SU-DHL-6 (cell line): ENCODE results near the gene MBD4.

ENCODE experiments used
- H2AFZ ChIP-seq: fragments of 200-600 bp; sonication (generic); 2 replicates; pipeline ENCODE4 v1.6.1; 2014; ENCODE audit warnings: low read depth, mild to moderate bottlenecking, moderate library complexity, mixed read lengths, antibody characterized with exemption, low read length; ENCODE audit not compliant: severe bottlenecking
- H3F3A ChIP-seq: fragments of 200-600 bp; shearing (Covaris generic); 2 replicates; pipeline ENCODE4 v1.6.0; 2016; ENCODE audit warnings: antibody characterized with exemption, mild to moderate bottlenecking; ENCODE audit not compliant: insufficient read depth
- H3K27ac ChIP-seq: fragments of 200-600 bp; sonication (generic); 2 replicates; pipeline ENCODE4 v1.5.1; 2016; ENCODE audit warnings: low read depth, mild to moderate bottlenecking, low read length, moderate library complexity, mixed read lengths
- H3K27me3 ChIP-seq: fragments of 200-600 bp; sonication (generic), shearing (Covaris generic); 2 replicates; pipeline ENCODE4 v1.6.0; 2014; ENCODE audit warnings: mild to moderate bottlenecking, low read length
- H3K36me3 ChIP-seq: fragments of 200-600 bp; sonication (generic); 2 replicates; pipeline ENCODE4 v1.6.1; 2014; ENCODE audit warnings: mild to moderate bottlenecking, low read length, mixed read lengths
- H3K4me2 ChIP-seq: fragments of 300-600, 200-600 bp; shearing (Covaris generic), sonication (generic); 2 replicates; pipeline ENCODE4 v1.6.0; 2014; ENCODE audit warnings: low read length, low read depth, mild to moderate bottlenecking; ENCODE audit not compliant: poor library complexity, severe bottlenecking
- H3K4me3 ChIP-seq: fragments of 200-600 bp; sonication (generic); 2 replicates; pipeline ENCODE4 v1.5.1; 2014; ENCODE audit warnings: antibody characterized with exemption, low read length, mild to moderate bottlenecking, mixed read lengths; ENCODE audit not compliant: insufficient read depth, poor library complexity, severe bottlenecking
- H3K79me2 ChIP-seq: fragments of 200-600 bp; sonication (generic); 2 replicates; pipeline ENCODE4 v1.6.1; 2014; ENCODE audit warnings: mild to moderate bottlenecking, low read length, moderate library complexity; ENCODE audit not compliant: insufficient read depth
- H3K9ac ChIP-seq: fragments of 200-600 bp; sonication (generic); 2 replicates; pipeline ENCODE4 v1.7.0; 2014; ENCODE audit warnings: mild to moderate bottlenecking, low read length
- H3K9me2 ChIP-seq: fragments of 200-600 bp; sonication (generic); replicated peaks from 2 replicates; pipeline ENCODE4 v1.6.1; 2014; ENCODE audit warnings: low read length; ENCODE audit not compliant: insufficient read depth
- H3K9me3 ChIP-seq: fragments of 200-600 bp; sonication (generic); 2 replicates; pipeline ENCODE4 v1.6.1; 2014; ENCODE audit warnings: low read length, mixed read lengths; ENCODE audit not compliant: insufficient read depth
- H4K20me1 ChIP-seq: fragments of 200-600 bp; sonication (generic); 2 replicates; pipeline ENCODE4 v1.6.1; 2014; ENCODE audit warnings: low read depth, mild to moderate bottlenecking, antibody characterized with exemption, low read length, moderate library complexity, mixed read lengths
- CTCF ChIP-seq: fragments of 200-600 bp; sonication (generic); IDR thresholded peaks from one replicate; pipeline ENCODE4 v1.5.1; 2017; ENCODE audit warnings: antibody characterized with exemption, mild to moderate bottlenecking, low read length, moderate library complexity; ENCODE audit not compliant: insufficient read depth, poor library complexity, severe bottlenecking
- EZH2phosphoT487 ChIP-seq: fragments of 200-600 bp; sonication (generic), shearing (Covaris generic); conservative IDR thresholded peaks from 2 replicates; pipeline ENCODE4 v1.6.1; 2018; ENCODE audit warnings: mild to moderate bottlenecking, antibody characterized with exemption, low read length, moderate library complexity, mixed read lengths

MBD4 gene

GRCh38 chr3:129467932-129468331 is 28.2 kb upstream of the MBD4 start:
- Histone ChIP-seq H3K9ac (no peak overlapping the region), H3K9me3 (no peaks in the 10 kb centered on the region), H3K27me3 (no peaks in the 10 kb centered on the region), H2AFZ (no peak overlapping the region), H3K36me3 (no peaks in the 10 kb centered on the region), H3K4me2 (no peak overlapping the region), H3K9me2 (no peaks in the 10 kb centered on the region), H3K79me2 (no peaks in the 10 kb centered on the region), H3K4me3 (no peak overlapping the region), H4K20me1 (no peaks in the 10 kb centered on the region), H3K27ac (no peak overlapping the region), H3F3A (no peaks in the 10 kb centered on the region)
- no peak for TF ChIP-seq EZH2phosphoT487
- no peak for TF ChIP-seq CTCF

GRCh38 chr3:129463716-129464115 is 24.0 kb upstream of the MBD4 start:
- no peaks in the 10 kb centered on the region for H3K79me2 ChIP-seq
- H4K20me1 ChIP-seq: no peaks in the 10 kb centered on the region

GRCh38 chr3:129463094-129463493 is 23.3 kb upstream of the MBD4 start:
- no peaks in the 10 kb centered on the region for H3F3A ChIP-seq
- H3K27me3 ChIP-seq: no peaks in the 10 kb centered on the region
- TF ChIP-seq CTCF (no peak), EZH2phosphoT487 (no peak)
- H3K36me3 ChIP-seq: no peaks in the 10 kb centered on the region
- H3K4me3 ChIP-seq: no peak overlapping the region
- no peak overlapping the region for H3K4me2 ChIP-seq
- no peaks in the 10 kb centered on the region for H4K20me1 ChIP-seq
- no peak overlapping the region for H3K27ac ChIP-seq
- no peaks in the 10 kb centered on the region for H3K9me3 ChIP-seq
- no peak overlapping the region for H3K9ac ChIP-seq
- H3K9me2 ChIP-seq: no peaks in the 10 kb centered on the region
- H2AFZ ChIP-seq: no peak overlapping the region
- H3K79me2 ChIP-seq: no peaks in the 10 kb centered on the region

More at GRCh38 chr3:129463716-129464115, 24.0 kb upstream of the MBD4 start:
- Histone ChIP-seq H3K4me2 (no peak overlapping the region), H3F3A (no peaks in the 10 kb centered on the region), H3K9me2 (no peaks in the 10 kb centered on the region), H3K27me3 (no peaks in the 10 kb centered on the region), H3K36me3 (no peaks in the 10 kb centered on the region), H3K4me3 (no peak overlapping the region), H3K9ac (no peak overlapping the region), H3K27ac (no peak overlapping the region), H3K9me3 (no peaks in the 10 kb centered on the region), H2AFZ (no peak overlapping the region)
- no peak for TF ChIP-seq CTCF
- TF ChIP-seq EZH2phosphoT487: no peak
